ENCODE data around the gene ABHD2. TPM values are rescaled to one million over a fixed set of nuclear protein-coding genes. Genes with fewer than 3 reads are reported as not detected.

ABHD2 gene
- total and polyA plus RNA-seq, 2 experiments from 2014 or later = 5.2 to 15.2 TPM

DNA sequence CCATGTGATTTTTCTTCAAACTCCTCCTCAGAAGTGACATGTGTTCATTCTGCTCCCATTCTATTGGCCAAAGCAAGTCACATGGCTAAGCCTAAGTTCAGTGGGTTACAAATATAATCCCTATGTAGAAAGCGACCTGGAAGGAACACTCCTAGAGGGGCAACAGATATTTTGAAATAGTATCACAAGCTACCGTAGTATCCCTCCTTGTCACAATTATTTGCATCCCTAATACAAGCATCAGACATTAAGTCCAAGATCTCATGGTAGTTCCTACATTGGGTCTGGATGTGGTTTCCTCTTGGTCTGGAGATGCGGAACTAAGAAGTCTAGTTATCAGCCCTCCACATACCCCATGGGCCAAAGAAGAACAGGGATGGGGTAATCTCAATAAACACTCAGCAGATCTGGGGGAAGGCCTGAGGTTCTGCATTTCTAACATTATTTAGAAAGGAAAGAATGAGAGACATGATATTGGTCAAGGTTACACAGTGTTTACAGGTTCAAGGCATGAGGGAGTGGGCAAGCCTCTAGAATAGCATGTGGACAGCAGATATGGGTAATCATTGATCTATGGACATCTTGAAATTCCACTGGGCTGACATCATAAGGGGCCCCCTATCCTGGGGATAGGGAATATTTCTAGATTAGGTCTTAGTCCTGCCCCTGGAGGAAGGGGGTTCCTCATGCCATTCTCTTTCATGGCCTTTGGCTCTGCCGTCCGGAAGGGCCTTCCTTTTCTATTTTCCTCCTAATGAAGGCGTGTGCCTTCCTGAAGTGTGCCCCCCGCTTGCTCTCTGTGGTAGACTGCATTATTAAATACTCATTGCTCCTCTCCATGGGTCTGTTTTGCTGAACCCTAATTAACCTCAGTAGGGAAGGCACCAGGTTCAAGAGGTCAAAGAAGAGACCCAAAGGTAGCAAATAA is 17.8 kb upstream of the ABHD2 start:
- no peak overlapping the region for H3K4me3 Mint-ChIP-seq
- Histone ChIP-seq H3K27ac (ENCODE audit: low read depth) (no peak overlapping the region), H3F3A (replicated peaks; ENCODE audit: low read depth) (no peaks in the 10 kb centered on the region), H3K4me1 (ENCODE audit: insufficient read depth) (no peaks in the 10 kb centered on the region), H3K36me3 (ENCODE audit: insufficient read depth) (peaks cover 6% of the 10 kb centered on the region; the same call in 1 of the 2 replicates), H3K79me2 (replicated peaks; ENCODE audit: insufficient read depth) (no peaks in the 10 kb centered on the region), H2AFZ (no peak overlapping the region), H3K4me2 (no peak overlapping the region), H3K9me2 (ENCODE audit: insufficient read depth) (no peaks in the 10 kb centered on the region), H4K20me1 (replicated peaks; ENCODE audit: insufficient read depth) (no peaks in the 10 kb centered on the region), H3K27me3 (ENCODE audit: insufficient read depth) (no peaks in the 10 kb centered on the region), H3K4me3 (no peak overlapping the region)
- H3K27me3 Mint-ChIP-seq (ENCODE audit: insufficient read depth, low read depth, poor library complexity) = peaks cover under 1% of the 10 kb centered on the region
- ATAC-seq (no peak), DNase-seq (ENCODE audit: low spot score) (no peak)
- no peaks in the 10 kb centered on the region for H3K4me1 Mint-ChIP-seq
- H3K9me3 Mint-ChIP-seq = peaks cover 37% of the 10 kb centered on the region
- H3K27ac Mint-ChIP-seq = no peak overlapping the region
- no peak for TF ChIP-seq EZH2phosphoT487 (IDR thresholded peaks at IDR 0.05; ENCODE audit: unreplicated experiment)
- TF ChIP-seq JUNB (IDR thresholded peaks at IDR 0.05; ENCODE audit: unreplicated experiment) = no peak
- no peak for TF ChIP-seq ZNF114 (CRISPR knock-in tag; IDR thresholded peaks at IDR 0.05)
- TF ChIP-seq STAT1 (IDR thresholded peaks at IDR 0.05; ENCODE audit: unreplicated experiment) = no peak
- no peak for TF ChIP-seq NANOG (IDR thresholded peaks at IDR 0.05; ENCODE audit: borderline replicate concordance)
- TF ChIP-seq, protein P1, sequence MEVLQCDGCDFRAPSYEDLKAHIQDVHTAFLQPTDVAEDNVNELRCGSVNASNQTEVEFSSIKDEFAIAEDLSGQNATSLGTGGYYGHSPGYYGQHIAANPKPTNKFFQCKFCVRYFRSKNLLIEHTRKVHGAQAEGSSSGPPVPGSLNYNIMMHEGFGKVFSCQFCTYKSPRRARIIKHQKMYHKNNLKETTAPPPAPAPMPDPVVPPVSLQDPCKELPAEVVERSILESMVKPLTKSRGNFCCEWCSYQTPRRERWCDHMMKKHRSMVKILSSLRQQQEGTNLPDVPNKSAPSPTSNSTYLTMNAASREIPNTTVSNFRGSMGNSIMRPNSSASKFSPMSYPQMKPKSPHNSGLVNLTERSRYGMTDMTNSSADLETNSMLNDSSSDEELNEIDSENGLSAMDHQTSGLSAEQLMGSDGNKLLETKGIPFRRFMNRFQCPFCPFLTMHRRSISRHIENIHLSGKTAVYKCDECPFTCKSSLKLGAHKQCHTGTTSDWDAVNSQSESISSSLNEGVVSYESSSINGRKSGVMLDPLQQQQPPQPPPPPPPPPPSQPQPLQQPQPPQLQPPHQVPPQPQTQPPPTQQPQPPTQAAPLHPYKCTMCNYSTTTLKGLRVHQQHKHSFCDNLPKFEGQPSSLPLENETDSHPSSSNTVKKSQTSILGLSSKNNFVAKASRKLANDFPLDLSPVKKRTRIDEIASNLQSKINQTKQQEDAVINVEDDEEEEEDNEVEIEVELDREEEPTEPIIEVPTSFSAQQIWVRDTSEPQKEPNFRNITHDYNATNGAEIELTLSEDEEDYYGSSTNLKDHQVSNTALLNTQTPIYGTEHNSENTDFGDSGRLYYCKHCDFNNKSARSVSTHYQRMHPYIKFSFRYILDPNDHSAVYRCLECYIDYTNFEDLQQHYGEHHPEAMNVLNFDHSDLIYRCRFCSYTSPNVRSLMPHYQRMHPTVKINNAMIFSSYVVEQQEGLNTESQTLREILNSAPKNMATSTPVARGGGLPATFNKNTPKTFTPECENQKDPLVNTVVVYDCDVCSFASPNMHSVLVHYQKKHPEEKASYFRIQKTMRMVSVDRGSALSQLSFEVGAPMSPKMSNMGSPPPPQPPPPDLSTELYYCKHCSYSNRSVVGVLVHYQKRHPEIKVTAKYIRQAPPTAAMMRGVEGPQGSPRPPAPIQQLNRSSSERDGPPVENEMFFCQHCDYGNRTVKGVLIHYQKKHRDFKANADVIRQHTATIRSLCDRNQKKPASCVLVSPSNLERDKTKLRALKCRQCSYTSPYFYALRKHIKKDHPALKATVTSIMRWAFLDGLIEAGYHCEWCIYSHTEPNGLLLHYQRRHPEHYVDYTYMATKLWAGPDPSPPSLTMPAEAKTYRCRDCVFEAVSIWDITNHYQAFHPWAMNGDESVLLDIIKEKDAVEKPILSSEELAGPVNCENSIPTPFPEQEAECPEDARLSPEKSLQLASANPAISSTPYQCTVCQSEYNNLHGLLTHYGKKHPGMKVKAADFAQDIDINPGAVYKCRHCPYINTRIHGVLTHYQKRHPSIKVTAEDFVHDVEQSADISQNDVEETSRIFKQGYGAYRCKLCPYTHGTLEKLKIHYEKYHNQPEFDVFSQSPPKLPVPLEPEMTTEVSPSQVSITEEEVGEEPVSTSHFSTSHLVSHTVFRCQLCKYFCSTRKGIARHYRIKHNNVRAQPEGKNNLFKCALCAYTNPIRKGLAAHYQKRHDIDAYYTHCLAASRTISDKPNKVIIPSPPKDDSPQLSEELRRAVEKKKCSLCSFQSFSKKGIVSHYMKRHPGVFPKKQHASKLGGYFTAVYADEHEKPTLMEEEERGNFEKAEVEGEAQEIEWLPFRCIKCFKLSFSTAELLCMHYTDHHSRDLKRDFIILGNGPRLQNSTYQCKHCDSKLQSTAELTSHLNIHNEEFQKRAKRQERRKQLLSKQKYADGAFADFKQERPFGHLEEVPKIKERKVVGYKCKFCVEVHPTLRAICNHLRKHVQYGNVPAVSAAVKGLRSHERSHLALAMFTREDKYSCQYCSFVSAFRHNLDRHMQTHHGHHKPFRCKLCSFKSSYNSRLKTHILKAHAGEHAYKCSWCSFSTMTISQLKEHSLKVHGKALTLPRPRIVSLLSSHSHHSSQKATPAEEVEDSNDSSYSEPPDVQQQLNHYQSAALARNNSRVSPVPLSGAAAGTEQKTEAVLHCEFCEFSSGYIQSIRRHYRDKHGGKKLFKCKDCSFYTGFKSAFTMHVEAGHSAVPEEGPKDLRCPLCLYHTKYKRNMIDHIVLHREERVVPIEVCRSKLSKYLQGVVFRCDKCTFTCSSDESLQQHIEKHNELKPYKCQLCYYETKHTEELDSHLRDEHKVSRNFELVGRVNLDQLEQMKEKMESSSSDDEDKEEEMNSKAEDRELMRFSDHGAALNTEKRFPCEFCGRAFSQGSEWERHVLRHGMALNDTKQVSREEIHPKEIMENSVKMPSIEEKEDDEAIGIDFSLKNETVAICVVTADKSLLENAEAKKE (CRISPR knock-in tag; IDR thresholded peaks at IDR 0.05) = no peak
- TF ChIP-seq, protein P2, sequence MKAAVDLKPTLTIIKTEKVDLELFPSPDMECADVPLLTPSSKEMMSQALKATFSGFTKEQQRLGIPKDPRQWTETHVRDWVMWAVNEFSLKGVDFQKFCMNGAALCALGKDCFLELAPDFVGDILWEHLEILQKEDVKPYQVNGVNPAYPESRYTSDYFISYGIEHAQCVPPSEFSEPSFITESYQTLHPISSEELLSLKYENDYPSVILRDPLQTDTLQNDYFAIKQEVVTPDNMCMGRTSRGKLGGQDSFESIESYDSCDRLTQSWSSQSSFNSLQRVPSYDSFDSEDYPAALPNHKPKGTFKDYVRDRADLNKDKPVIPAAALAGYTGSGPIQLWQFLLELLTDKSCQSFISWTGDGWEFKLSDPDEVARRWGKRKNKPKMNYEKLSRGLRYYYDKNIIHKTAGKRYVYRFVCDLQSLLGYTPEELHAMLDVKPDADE (IDR thresholded peaks at IDR 0.05) = no peak
- no peak for TF ChIP-seq EZH2 (IDR thresholded peaks at IDR 0.05; ENCODE audit: low read depth, unreplicated experiment)
- no peak for TF ChIP-seq POLR2AphosphoS5 (IDR thresholded peaks at IDR 0.05; ENCODE audit: low read depth)
- TF ChIP-seq, protein P3, sequence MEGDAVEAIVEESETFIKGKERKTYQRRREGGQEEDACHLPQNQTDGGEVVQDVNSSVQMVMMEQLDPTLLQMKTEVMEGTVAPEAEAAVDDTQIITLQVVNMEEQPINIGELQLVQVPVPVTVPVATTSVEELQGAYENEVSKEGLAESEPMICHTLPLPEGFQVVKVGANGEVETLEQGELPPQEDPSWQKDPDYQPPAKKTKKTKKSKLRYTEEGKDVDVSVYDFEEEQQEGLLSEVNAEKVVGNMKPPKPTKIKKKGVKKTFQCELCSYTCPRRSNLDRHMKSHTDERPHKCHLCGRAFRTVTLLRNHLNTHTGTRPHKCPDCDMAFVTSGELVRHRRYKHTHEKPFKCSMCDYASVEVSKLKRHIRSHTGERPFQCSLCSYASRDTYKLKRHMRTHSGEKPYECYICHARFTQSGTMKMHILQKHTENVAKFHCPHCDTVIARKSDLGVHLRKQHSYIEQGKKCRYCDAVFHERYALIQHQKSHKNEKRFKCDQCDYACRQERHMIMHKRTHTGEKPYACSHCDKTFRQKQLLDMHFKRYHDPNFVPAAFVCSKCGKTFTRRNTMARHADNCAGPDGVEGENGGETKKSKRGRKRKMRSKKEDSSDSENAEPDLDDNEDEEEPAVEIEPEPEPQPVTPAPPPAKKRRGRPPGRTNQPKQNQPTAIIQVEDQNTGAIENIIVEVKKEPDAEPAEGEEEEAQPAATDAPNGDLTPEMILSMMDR (conservative IDR thresholded peaks at IDR 0.05; ENCODE audit: low read depth in 2 of 2) = no peak
- TF ChIP-seq, protein P4, sequence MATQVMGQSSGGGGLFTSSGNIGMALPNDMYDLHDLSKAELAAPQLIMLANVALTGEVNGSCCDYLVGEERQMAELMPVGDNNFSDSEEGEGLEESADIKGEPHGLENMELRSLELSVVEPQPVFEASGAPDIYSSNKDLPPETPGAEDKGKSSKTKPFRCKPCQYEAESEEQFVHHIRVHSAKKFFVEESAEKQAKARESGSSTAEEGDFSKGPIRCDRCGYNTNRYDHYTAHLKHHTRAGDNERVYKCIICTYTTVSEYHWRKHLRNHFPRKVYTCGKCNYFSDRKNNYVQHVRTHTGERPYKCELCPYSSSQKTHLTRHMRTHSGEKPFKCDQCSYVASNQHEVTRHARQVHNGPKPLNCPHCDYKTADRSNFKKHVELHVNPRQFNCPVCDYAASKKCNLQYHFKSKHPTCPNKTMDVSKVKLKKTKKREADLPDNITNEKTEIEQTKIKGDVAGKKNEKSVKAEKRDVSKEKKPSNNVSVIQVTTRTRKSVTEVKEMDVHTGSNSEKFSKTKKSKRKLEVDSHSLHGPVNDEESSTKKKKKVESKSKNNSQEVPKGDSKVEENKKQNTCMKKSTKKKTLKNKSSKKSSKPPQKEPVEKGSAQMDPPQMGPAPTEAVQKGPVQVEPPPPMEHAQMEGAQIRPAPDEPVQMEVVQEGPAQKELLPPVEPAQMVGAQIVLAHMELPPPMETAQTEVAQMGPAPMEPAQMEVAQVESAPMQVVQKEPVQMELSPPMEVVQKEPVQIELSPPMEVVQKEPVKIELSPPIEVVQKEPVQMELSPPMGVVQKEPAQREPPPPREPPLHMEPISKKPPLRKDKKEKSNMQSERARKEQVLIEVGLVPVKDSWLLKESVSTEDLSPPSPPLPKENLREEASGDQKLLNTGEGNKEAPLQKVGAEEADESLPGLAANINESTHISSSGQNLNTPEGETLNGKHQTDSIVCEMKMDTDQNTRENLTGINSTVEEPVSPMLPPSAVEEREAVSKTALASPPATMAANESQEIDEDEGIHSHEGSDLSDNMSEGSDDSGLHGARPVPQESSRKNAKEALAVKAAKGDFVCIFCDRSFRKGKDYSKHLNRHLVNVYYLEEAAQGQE (IDR thresholded peaks at IDR 0.05; ENCODE audit: unreplicated experiment) = no peak
- TF ChIP-seq CREB1 (CRISPR knock-in tag; IDR thresholded peaks at IDR 0.05; ENCODE audit: low read depth) = no peak
- TF ChIP-seq ZNF331 (CRISPR knock-in tag; IDR thresholded peaks at IDR 0.05; ENCODE audit: low read depth) = no peak
- peaks cover 36% of the 10 kb centered on the region for H3K36me3 Mint-ChIP-seq (ENCODE audit: low read depth)

All from GM23338 (cell line).